ENCODE data around the gene SUMF2.

DNA sequence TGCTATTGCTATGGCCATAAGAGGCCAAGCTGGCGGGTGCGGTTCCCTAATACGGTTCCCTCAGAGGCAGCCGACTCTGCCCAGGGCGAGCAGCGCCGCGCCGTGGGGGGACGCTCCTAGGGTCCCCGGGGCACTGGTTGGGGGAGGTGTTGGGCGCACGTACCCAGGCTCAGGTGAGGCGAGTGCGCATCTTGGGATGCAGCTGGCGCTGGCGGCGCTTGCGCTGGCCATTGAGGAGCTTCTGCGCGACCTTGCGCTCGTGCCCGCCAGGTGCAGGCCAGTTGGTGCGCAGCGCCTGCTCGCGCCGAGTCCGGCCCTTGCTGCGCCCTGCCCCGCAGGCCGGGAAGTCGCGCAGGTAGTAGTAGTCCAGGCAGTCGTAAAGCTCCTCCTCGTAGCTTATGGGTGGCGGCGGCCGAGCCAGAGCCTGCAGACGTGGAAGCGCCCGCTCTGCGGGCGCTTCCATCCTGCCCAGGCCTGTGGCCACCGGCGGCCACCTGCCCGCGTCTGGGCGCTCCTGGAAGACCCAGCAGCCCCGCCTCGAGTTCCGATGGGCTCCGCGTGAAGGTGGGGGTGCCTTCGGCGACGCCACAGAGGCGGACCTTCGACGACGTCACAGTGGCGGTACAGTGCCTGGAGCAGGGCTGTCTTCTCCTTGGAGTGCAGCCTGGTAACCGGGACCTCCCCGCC is 51.9 kb downstream of the SUMF2 start, which contains the start of gene NUPR2:
- TF ChIP-seq SMC3 (IDR thresholded peaks at IDR 0.05; ENCODE audit: low read depth, low read length) (no peak), POLR2A (IDR thresholded peaks at IDR 0.05; ENCODE audit: low read depth, low read length) (no peak)
- TF ChIP-seq, protein P1, sequence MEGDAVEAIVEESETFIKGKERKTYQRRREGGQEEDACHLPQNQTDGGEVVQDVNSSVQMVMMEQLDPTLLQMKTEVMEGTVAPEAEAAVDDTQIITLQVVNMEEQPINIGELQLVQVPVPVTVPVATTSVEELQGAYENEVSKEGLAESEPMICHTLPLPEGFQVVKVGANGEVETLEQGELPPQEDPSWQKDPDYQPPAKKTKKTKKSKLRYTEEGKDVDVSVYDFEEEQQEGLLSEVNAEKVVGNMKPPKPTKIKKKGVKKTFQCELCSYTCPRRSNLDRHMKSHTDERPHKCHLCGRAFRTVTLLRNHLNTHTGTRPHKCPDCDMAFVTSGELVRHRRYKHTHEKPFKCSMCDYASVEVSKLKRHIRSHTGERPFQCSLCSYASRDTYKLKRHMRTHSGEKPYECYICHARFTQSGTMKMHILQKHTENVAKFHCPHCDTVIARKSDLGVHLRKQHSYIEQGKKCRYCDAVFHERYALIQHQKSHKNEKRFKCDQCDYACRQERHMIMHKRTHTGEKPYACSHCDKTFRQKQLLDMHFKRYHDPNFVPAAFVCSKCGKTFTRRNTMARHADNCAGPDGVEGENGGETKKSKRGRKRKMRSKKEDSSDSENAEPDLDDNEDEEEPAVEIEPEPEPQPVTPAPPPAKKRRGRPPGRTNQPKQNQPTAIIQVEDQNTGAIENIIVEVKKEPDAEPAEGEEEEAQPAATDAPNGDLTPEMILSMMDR (conservative IDR thresholded peaks at IDR 0.05; ENCODE audit: low read depth, low read length), result no peak
